ENCODE results near the gene DENND5B.

DENND5B gene

GRCh38 chr12:31353750-31354708 lies 236.9 kb downstream of the DENND5B start:
- DNase-seq (ENCODE audit: insufficient read length, low spot score) (no peak), FAIRE-seq (no peak)

DNA sequence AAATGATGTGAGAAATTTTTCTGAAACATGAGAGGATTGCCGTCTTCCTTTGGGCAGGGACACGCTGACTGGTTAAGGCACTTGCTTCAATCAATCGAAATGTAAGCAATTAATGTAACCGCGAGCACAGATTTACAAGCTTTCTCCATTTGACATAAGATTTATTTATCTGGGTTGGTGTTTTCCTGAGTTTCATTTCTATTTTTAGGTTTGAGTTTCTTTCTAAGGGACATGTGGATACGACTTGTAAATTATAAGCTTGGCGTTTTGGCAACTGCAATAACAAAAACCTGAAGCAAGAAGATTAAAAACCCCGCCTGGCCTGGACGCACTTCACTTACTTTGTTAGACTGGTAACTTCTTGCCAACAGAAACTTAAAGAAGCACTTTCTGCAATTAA lies 244.7 kb downstream of the DENND5B start:
- DNase-seq (ENCODE audit: insufficient read length, low spot score) (no peak), FAIRE-seq (no peak)

DNA sequence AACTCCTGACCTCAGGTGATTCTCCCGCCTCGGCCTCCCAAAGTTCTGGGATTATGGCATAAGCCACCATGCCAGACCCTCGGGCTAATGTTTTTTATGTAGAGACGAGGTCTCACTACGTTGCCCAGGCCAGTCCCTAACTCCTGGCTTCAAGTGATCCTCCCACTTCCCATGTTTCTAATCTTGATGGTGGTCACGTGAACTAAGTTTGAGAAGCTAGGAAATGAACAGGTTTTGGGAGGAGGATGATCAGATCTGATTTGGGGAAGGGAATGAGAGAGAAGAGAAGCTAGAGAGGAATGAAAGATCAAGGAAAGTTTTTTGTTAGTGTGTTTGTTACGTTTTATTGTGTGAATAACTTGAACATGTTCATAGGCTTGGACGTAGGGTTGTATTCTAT lies 247.8 kb downstream of the DENND5B start:
- DNase-seq (ENCODE audit: insufficient read length, low spot score) (no peak), FAIRE-seq (no peak)

DNA sequence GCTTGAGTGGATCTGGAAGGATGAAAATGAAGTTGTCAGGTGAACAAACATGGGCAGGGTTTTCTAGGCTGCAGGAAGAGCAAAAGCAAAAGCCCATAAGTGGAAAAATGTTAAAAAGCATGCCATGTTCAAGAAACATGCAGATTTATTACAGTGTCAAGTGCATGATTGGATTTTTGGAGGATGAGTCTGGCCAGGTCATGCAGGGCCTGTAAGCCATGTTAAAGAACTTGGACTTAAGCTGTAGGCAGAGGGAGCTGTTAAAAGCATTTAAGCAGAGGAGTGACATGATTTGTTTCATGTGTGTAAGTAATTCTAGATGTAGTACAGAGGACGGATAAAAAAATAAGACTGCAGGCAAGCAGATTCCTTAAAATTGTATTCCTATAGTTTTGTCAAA lies 248.7 kb downstream of the DENND5B start:
- DNase-seq (ENCODE audit: insufficient read length, low spot score), result no peak
- no peak for FAIRE-seq

- no peak for FAIRE-seq
- DNase-seq (ENCODE audit: insufficient read length, low spot score), result no peak
Measured at GRCh38 chr12:31339831-31340622, 250.9 kb downstream of the DENND5B start.

DNA sequence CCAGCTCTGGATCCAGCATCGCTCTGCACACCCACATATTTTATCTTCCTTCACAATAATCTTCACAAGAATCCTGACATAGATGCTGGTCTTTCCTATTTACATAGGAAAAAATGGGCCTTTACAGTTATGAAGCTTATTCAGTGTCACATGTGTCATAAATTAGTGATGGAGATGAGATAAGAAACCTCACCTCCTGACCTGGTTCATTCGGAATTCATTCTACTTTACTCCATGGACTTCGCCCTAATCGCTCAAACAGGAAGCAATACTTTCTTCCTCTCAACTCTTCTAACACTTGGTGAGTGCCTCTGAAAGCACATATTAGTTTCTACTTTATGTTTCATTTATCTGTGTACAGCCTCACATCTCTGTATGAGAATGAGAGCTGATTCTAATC lies 253.0 kb downstream of the DENND5B start:
- DNase-seq (ENCODE audit: insufficient read length, low spot score), result no peak

More for the DNA sequence above, 253.0 kb downstream of the DENND5B start:
- FAIRE-seq, result no peak

All from GM19239 (cell line).